OCI-LY3 (cell line): Measurements from ENCODE around the gene KRTAP2-2.
"Not testable (repeated sequence)": the region's sequence is repeated elsewhere in the genome, so short reads cannot be mapped to it uniquely, and the experiment has no call there.

Experiments
- H2AFZ ChIP-seq: fragments of 200-600, 300-600 bp; shearing (Covaris generic); 2 replicates; pipeline ENCODE4 v1.6.0; 2014; ENCODE audit warnings: antibody characterized with exemption, low read depth, low read length
- H3K27ac ChIP-seq: fragments of 200-600, 300-600 bp; sonication (generic); 2 replicates; pipeline ENCODE4 v1.5.1; 2014; ENCODE audit warnings: mild to moderate bottlenecking, low read length, moderate library complexity, mixed read lengths
- H3K27me3 ChIP-seq: fragments of 200-600, 300-600 bp; sonication (generic); 2 replicates; pipeline ENCODE4 v1.6.1; 2014; ENCODE audit warnings: low read depth, low read length, mixed read lengths
- H3K36me3 ChIP-seq: fragments of 200-600, 300-600 bp; sonication (generic); replicated peaks from 2 replicates; pipeline ENCODE3; 2014; ENCODE audit warnings: low read depth, low read length, mixed read lengths
- H3K4me1 ChIP-seq: fragments of 300-600, 200-600 bp; sonication (generic); 2 replicates; pipeline ENCODE4 v1.6.1; 2014; ENCODE audit warnings: low read length, mixed read lengths
- H3K4me2 ChIP-seq: fragments of 200-600, 300-600 bp; sonication (generic); 2 replicates; pipeline ENCODE4 v1.6.1; 2014; ENCODE audit warnings: low read length, mixed read lengths
- H3K4me3 ChIP-seq: fragments of 300-600, 200-600 bp; sonication (generic); 2 replicates; pipeline ENCODE4 v1.5.1; 2014; ENCODE audit warnings: antibody characterized with exemption, mild to moderate bottlenecking, low read length, moderate library complexity
- H3K79me2 ChIP-seq: fragments of 300-600, 200-600 bp; shearing (Covaris generic); 2 replicates; pipeline ENCODE4 v1.6.1; 2014; ENCODE audit warnings: mild to moderate bottlenecking, low read length, mixed read lengths
- H3K9ac ChIP-seq: fragments of 300-600, 200-600 bp; shearing (Covaris generic); 2 replicates; pipeline ENCODE4 v1.6.0; 2014; ENCODE audit warnings: mild to moderate bottlenecking, low read length, moderate library complexity
- H3K9me3 ChIP-seq: fragments of 200-600, 300-600 bp; shearing (Covaris generic); 2 replicates; pipeline ENCODE4 v1.6.1; 2014; ENCODE audit warnings: low read length, mixed read lengths; ENCODE audit not compliant: insufficient read depth
- H4K20me1 ChIP-seq: fragments of 200-600, 300-600 bp; sonication (generic); 2 replicates; pipeline ENCODE4 v1.6.1; 2016; ENCODE audit warnings: low read length, mixed read lengths; ENCODE audit not compliant: insufficient read depth
- CTCF ChIP-seq: fragments of 200-600, 300-600 bp; sonication (generic); IDR thresholded peaks from 2 replicates; pipeline ENCODE4 v1.5.1; 2014; ENCODE audit warnings: antibody characterized with exemption, low read length, low read depth
- EZH2phosphoT487 ChIP-seq: fragments of 200-600 bp; shearing (Covaris generic); IDR thresholded peaks from 2 replicates; pipeline ENCODE4 v1.6.1; 2018; ENCODE audit warnings: antibody characterized with exemption, mixed run types, low read depth

KRTAP2-2 gene

GRCh38 chr17:41037853-41038350, 17.1 kb downstream of the KRTAP2-2 start:
- H2AFZ ChIP-seq = no peak overlapping the region
- no peaks in the 10 kb centered on the region for H3K4me1 ChIP-seq
- no peak overlapping the region for H3K4me3 ChIP-seq
- no peak overlapping the region for H3K4me2 ChIP-seq
- peaks cover 37% of the 10 kb centered on the region; the same call in 1 of the 2 replicates for H3K27me3 ChIP-seq
- TF ChIP-seq CTCF (no peak), EZH2phosphoT487 (no peak)
- H4K20me1 ChIP-seq = no peaks in the 10 kb centered on the region
- H3K9me3 ChIP-seq = no peaks in the 10 kb centered on the region
- H3K79me2 ChIP-seq = no peaks in the 10 kb centered on the region
- no peak overlapping the region for H3K27ac ChIP-seq
- H3K9ac ChIP-seq = no peak overlapping the region
- H3K36me3 ChIP-seq = no peaks in the 10 kb centered on the region

- H3K4me1 ChIP-seq, H2AFZ ChIP-seq, H3K9me3 ChIP-seq, H3K27ac ChIP-seq, H3K9ac ChIP-seq, H3K36me3 ChIP-seq, H4K20me1 ChIP-seq, H3K4me3 ChIP-seq, H3K4me2 ChIP-seq, H3K79me2 ChIP-seq: not testable (repeated sequence)
- H3K27me3 ChIP-seq = peaks cover 34% of the 10 kb centered on the region; the same call in 1 of the 2 replicates
Measured at GRCh38 chr17:41034346-41034935, 20.6 kb downstream of the KRTAP2-2 start, which contains the start of gene KRTAP1-3. Gene KRTAP1-3, minus strand, starts transcription at chr17:41034874. Its CDS starts 53 bp downstream, at chr17:41034821.

- H3K27ac ChIP-seq = no peak within 1 kb of the TSS
- no peaks in the 10 kb centered on the region for H3K79me2 ChIP-seq
- no peaks in the 10 kb centered on the region for H3K9me3 ChIP-seq
- no peak within 1 kb of the TSS for H3K4me3 ChIP-seq
- H4K20me1 ChIP-seq = no peaks in the 10 kb centered on the region
- no peaks in the 10 kb centered on the region for H3K36me3 ChIP-seq
- H3K27me3 ChIP-seq = peaks cover 23% of the 10 kb centered on the region; the same call in 1 of the 2 replicates
- no peaks in the 10 kb centered on the region for H3K4me1 ChIP-seq
- TF ChIP-seq CTCF (no peak), EZH2phosphoT487 (no peak)
- H3K9ac ChIP-seq = no peak within 1 kb of the TSS
- no peak within 1 kb of the TSS for H2AFZ ChIP-seq
- no peak within 1 kb of the TSS for H3K4me2 ChIP-seq
Measured at GRCh38 chr17:41029633-41030245, 25.3 kb downstream of the KRTAP2-2 start, which contains the start of gene KRTAP1-4. Gene KRTAP1-4, minus strand, starts transcription at chr17:41030195. Its CDS starts 117 bp downstream, at chr17:41030078.

- TF ChIP-seq EZH2phosphoT487 (no peak), CTCF (no peak)
- Histone ChIP-seq H2AFZ (no peak within 1 kb of the TSS), H3K27ac (no peak within 1 kb of the TSS)
Measured at GRCh38 chr17:41026715-41027471, 28.1 kb downstream of the KRTAP2-2 start, which contains the start of gene KRTAP1-5. Gene KRTAP1-5, minus strand, starts transcription at chr17:41027208. Its CDS starts 53 bp downstream, at chr17:41027155.

More at GRCh38 chr17:41026715-41027471, 28.1 kb downstream of the KRTAP2-2 start, which contains the start of gene KRTAP1-5:
- Histone ChIP-seq H3K4me3 (no peak within 1 kb of the TSS), H3K79me2 (no peaks in the 10 kb centered on the region), H3K4me1 (no peaks in the 10 kb centered on the region), H3K9me3 (no peaks in the 10 kb centered on the region), H3K4me2 (no peak within 1 kb of the TSS), H4K20me1 (no peaks in the 10 kb centered on the region), H3K27me3 (peaks cover 26% of the 10 kb centered on the region; the same call in 1 of the 2 replicates), H3K36me3 (no peaks in the 10 kb centered on the region), H3K9ac (no peak within 1 kb of the TSS)
